ENCODE results near the gene HOXC10. TPM values are rescaled to one million over a fixed set of nuclear protein-coding genes. Genes with fewer than 3 reads are reported as not detected.

Gene HOXC10
- total RNA-seq, 4 donors from 2014 or later, result 23.9 to 48.3 (median 40.3) TPM

DNA sequence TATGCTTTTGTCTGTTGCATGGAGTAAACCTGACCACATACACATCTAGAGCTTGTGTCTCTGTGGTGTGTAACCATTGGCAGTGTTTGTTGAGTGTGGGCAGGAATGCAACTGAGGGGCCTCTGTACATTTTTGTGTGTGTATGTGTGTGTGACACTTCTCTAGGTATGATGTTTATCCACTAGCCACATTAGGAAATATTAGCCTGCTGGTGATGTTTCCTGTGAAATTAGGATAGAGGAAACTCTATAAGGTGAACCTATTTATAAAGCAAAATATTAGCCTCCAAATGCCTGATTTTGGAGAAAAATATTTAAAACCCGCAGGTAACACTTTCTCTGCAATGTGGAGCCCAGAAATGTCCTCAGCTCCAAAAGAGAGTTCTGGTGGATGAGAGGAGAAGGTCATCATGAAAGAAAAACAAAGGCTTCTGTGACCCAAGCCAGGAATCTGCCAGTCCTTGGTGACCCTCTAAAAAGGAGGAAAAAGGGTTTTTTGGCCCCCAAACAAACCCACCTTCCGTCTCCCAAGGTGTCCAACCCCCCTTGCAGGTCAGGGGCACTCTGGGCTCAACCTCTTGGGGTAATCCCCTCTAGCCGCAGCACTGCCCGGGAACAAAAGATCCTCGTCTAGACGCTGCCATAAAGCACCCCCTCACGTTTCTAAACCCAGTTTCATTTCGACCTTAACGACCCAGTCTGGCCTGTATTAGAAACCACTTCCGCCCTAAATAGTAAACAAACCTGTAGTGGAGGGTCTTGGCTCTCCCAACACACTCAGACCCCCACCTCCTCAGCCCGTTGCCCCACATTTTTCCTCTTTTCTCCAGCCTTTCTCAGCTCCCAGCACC lies 7.1 kb upstream of the HOXC10 start:
- H3K4me3 ChIP-seq, result no peak overlapping the region
- ATAC-seq (no peak), DNase-seq (no peak)
- intact Hi-C loops (cut with DNase I; ENCODE audit: low total_unique reads), result no loop called here
- no peaks in the 10 kb centered on the region for H3K36me3 ChIP-seq
- H3K9me3 ChIP-seq, result no peaks in the 10 kb centered on the region
- peaks cover 57 to 94% (median 71%) of the 10 kb centered on the region in 3 donors for H3K27me3 ChIP-seq
- peaks cover 7 to 42% of the 10 kb centered on the region in 2 donors for H3K4me1 ChIP-seq
- TF ChIP-seq, protein P1, sequence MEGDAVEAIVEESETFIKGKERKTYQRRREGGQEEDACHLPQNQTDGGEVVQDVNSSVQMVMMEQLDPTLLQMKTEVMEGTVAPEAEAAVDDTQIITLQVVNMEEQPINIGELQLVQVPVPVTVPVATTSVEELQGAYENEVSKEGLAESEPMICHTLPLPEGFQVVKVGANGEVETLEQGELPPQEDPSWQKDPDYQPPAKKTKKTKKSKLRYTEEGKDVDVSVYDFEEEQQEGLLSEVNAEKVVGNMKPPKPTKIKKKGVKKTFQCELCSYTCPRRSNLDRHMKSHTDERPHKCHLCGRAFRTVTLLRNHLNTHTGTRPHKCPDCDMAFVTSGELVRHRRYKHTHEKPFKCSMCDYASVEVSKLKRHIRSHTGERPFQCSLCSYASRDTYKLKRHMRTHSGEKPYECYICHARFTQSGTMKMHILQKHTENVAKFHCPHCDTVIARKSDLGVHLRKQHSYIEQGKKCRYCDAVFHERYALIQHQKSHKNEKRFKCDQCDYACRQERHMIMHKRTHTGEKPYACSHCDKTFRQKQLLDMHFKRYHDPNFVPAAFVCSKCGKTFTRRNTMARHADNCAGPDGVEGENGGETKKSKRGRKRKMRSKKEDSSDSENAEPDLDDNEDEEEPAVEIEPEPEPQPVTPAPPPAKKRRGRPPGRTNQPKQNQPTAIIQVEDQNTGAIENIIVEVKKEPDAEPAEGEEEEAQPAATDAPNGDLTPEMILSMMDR (IDR thresholded peaks at IDR 0.05 in 4 of 5, conservative IDR thresholded peaks at IDR 0.05 in 1 of 5), result no peak
- no peak for TF ChIP-seq POLR2A (IDR thresholded peaks at IDR 0.05)
- in situ Hi-C loops (cut with MboI; ENCODE audit: low sequenced_read_pairs in 4 of 4), result loop anchor here in 3 of 4 donors (25.0 kb wide), 3 partner anchors 234 to 1734 kb away; partner anchors contain the start of genes GPR84 (in 2 of the 3), BLOC1S1 (in 1 of the 3), ITGA7 (in 1 of the 3) and RDH5 (in 1 of the 3)
- peak overlapping the region; percentile 6 to 53 (median 43) for H3K27ac ChIP-seq

DNA sequence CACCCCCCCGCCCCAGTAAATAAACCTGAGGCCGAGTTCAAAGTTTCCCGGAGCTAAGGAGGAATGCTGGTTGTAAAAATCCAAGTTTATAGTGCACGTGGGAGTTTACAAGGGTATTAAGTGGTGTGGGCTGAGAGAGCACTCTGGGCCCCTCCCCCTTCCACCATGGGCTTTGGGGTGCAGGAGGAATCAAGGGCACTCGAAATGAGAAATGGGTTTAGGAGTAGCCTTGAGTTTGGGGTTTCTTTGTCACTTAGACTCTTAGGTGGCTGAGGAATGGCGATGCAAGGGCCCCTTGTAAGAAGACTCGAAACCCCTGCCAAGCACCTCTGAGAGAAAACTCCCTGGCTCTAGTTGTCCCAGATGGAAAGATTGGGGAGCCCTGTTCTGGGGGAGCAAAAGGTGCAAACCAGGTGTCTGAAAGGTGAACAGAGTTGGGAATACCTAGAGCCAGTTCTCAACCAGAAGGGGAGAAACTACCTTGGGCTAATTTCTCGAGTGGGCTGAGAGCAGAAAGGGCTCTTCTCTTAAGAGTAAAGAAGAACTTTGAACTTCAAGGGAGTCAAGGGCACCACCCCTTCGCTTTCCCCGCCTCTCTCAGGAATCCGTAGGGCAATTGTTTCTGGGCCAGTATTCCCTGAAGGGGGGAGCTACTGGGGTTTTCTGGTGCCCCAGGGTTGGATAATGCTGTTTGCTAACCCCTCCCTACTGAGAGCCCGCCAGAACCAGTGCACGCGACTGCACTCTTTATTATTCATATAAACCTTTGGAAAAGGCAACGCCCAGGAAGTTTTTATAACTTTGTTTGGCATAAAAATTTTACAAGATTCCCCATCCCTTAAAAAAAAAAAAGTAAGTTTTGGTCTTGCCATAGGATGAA lies 6.2 kb upstream of the HOXC10 start:
- intact Hi-C loops (cut with DNase I; ENCODE audit: low total_unique reads), result no loop called here
- Histone ChIP-seq H3K4me1 (peaks cover 7 to 40% of the 10 kb centered on the region in 2 donors), H3K27me3 (peaks cover 48 to 93% (median 62%) of the 10 kb centered on the region in 3 donors), H3K4me3 (no peak overlapping the region), H3K9me3 (no peaks in the 10 kb centered on the region), H3K27ac (peak overlapping the region; percentile 6 to 99 (median 43)), H3K36me3 (no peaks in the 10 kb centered on the region)
- no peak for TF ChIP-seq POLR2A (IDR thresholded peaks at IDR 0.05)
- ATAC-seq (no peak), DNase-seq (no peak)
- in situ Hi-C loops (cut with MboI; ENCODE audit: low sequenced_read_pairs in 4 of 4), result loop anchor here in 3 of 4 donors (25.0 kb wide), 3 partner anchors 234 to 1734 kb away; partner anchors contain the start of genes GPR84 (in 2 of the 3), BLOC1S1 (in 1 of the 3), ITGA7 (in 1 of the 3) and RDH5 (in 1 of the 3)

DNA sequence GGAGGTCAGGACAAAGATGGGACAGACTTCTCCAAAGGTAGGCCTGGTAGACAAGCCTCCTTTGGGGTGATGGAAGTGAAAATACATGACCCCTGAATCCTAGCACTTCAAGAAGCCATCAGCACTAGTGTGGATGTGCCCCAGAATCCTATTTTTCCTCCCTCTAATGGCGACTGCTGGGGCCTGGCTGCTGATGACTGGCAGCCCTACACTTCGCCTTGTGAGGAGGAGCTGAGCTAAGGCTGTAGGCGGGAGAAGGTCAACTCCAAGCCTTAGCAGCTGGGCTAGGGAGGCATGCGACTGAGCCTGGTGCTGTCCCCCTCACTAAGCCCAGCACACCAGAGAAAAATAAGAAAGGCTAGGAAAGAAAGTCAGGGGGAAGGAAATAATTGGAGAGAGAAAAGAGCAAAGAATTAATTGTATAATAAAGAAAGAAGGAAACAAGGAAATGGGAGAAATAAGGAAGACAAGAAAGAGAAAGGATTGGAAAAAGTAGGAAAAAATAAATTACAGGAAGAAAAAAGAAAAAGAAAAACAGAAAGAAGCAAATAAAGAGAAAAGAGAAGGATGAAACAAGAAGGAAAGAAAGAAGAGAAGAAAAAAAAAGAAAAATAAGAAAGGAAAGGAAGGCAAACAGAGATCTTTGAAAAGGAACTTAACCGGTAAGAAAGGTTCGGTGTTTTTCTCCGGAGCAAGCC lies 4.7 kb upstream of the HOXC10 start:
- DNase-seq (no peak), ATAC-seq (no peak)
- Histone ChIP-seq H3K27ac (peak overlapping the region; percentile 94 to 100 (median 98)), H3K27me3 (peaks cover 33 to 82% (median 46%) of the 10 kb centered on the region in 3 donors), H3K4me1 (peaks cover 2 to 26% of the 10 kb centered on the region in 2 donors), H3K4me3 (peak overlapping the region; percentile 25 to 85 (median 71)), H3K9me3 (no peaks in the 10 kb centered on the region), H3K36me3 (no peaks in the 10 kb centered on the region)
- no peak for TF ChIP-seq POLR2A (IDR thresholded peaks at IDR 0.05)
- TF ChIP-seq, protein P1 (IDR thresholded peaks at IDR 0.05 in 4 of 5, conservative IDR thresholded peaks at IDR 0.05 in 1 of 5), result no peak
- intact Hi-C loops (cut with DNase I; ENCODE audit: low total_unique reads) (no loop called here), in situ Hi-C loops (cut with MboI; ENCODE audit: low sequenced_read_pairs in 4 of 4) (loop anchor here (10.0 to 25.0 kb wide), 4 partner anchors 225 to 1732 kb away; partner anchors contain the start of genes GPR84 (in 2 of the 4), BLOC1S1 (in 1 of the 4), ITGA7 (in 1 of the 4) and RDH5 (in 1 of the 4))

DNA sequence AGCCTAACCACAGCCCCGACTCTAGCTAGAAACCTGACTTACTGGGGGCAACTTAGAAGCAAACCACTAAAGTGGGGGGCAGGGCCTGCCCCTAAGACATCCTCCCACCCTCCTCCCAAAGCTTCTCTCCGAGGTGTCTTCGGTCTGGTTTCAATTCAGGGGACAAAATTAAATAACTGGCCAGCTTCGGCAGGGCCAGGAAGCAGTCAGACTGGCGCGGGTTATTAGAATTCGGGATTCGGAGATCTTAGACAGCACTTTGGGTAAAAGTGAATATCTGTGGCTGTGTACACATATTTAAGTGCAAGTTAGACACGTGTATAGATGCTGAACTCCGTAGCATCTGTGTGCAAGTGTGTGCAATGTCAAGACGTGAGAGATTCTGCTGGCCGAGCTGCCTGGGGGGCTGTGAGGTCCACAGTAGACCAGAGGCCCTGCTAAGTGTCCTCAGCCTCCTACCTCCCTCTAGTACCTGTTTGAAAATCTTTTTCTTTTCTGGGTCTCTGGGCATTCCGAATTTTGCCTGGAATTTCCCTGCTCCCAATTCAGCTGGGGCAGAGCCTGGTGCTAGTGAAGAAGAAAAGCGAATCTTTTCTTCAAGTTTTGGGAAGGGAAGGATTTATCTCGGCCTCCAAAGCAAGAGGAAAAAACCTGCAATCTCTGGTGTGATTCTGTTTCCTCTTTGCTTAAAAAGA lies 4.0 kb upstream of the HOXC10 start:
- Histone ChIP-seq H3K9me3 (no peaks in the 10 kb centered on the region), H3K27me3 (peaks cover 26 to 75% (median 39%) of the 10 kb centered on the region in 3 donors), H3K4me3 (peak overlapping the region; percentile 25 to 85 (median 71)), H3K27ac (peak overlapping the region; percentile 94 to 100 (median 98)), H3K36me3 (no peaks in the 10 kb centered on the region), H3K4me1 (peaks cover 0 to 20% of the 10 kb centered on the region in 2 donors)
- in situ Hi-C loops (cut with MboI; ENCODE audit: low sequenced_read_pairs in 4 of 4), result loop anchor here (10.0 to 25.0 kb wide), 4 partner anchors 224 to 1731 kb away; partner anchors contain the start of genes GPR84 (in 2 of the 4), BLOC1S1 (in 1 of the 4), ITGA7 (in 1 of the 4) and RDH5 (in 1 of the 4)
- ATAC-seq (no peak), DNase-seq (no peak)
- intact Hi-C loops (cut with DNase I; ENCODE audit: low total_unique reads), result no loop called here
- TF ChIP-seq POLR2A (IDR thresholded peaks at IDR 0.05), result no peak
- TF ChIP-seq, protein P1 (IDR thresholded peaks at IDR 0.05 in 4 of 5, conservative IDR thresholded peaks at IDR 0.05 in 1 of 5), result no peak

Measured in gastrocnemius medialis (tissue), 4 donors.